DND-41 (cell line): ENCODE data around the gene PSG11.
"Not testable (repeated sequence)": the region's sequence is repeated elsewhere in the genome, so short reads cannot be mapped to it uniquely, and the experiment has no call there.

Source experiments
- CTCF ChIP-seq: IDR thresholded peaks from 2 replicates; pipeline ENCODE4 v1.5.1; 2012; ENCODE audit warnings: borderline replicate concordance, low read length, moderate library complexity, mild to moderate bottlenecking; ENCODE audit not compliant: poor library complexity, severe bottlenecking; ENCODE audit errors: extremely low read depth
- EZH2 ChIP-seq: IDR thresholded peaks from 3 replicates; pipeline ENCODE4 v1.6.1; 2012; ENCODE audit warnings: borderline replicate concordance, low read depth, mild to moderate bottlenecking, moderate library complexity, low read length, inconsistent platforms; ENCODE audit not compliant: severe bottlenecking

DNA sequence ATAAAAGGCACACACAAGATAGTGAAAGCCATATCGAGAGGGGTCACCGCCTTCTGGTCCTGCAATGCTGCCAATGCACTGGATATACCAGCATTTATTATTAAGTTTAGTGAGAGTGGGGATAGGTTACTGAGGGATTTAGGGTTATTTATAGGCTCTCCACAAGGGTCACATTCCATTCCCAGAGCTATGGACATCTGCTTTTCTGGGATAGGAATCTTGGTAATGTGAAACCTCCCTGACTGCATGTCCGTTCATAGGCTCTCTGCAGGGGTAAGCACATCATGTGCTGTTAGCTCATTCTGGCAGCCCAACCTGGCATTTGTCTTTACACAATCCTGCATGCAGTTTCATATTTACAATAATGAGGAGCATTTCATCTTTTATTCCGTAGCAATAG is 21.4 kb downstream of the PSG11 start:
- TF ChIP-seq CTCF, EZH2: not testable (repeated sequence)
